Renal cortex interstitium (tissue), 11 donors: ENCODE data around the gene LRRC49. TPM values are rescaled to one million over a fixed set of nuclear protein-coding genes. Genes with fewer than 3 reads are reported as not detected.
"Not testable (repeated sequence)": the region's sequence is repeated elsewhere in the genome, so short reads cannot be mapped to it uniquely, and the experiment has no call there.

Source experiments
- DNase-seq, 11 donors: peaks; one replicate each; pipeline ENCODE4 v3.0.0-alpha.2; 2013; ENCODE audit warnings: low read depth in 9 of 11, low spot score in 4 of 11; ENCODE audit errors: extremely low read depth in 1 of 11
- polyA plus RNA-seq, 3 donors: library from polyadenylated mRNA; unstranded; fragments of 120-200 nt; gene quantifications; one replicate each; pipeline ENCODE4 v1.2.1, GENCODE V29; 2013; ENCODE audit not compliant: insufficient read length in 3 of 3

The LRRC49 gene
- polyA plus RNA-seq, 3 donors, result 14.9 to 23.4 (median 21.4) TPM

DNA sequence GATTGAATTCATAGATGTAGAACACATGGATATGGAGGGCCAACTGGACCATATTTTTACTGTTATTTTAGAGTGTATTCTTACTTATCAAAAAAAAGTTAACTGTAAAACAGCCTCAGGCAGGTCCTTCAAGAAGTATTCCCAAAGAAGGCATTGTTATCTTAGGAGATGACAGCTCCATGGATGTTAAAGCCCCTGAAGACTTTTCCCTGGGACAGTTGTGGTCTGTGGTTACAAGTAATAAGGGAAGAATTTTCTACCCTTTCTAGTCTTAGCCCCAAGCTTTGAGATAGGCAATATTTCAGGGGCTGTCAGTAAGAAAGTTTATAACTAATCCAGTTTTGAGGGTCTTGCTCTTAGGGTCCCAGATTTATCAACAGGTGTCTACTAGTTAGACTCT lies 62.5 kb downstream of the LRRC49 start:
- DNase-seq, result no peak

- no peak for DNase-seq
Observed at GRCh38 chr15:70956201-70956995, 63.8 kb downstream of the LRRC49 start.

DNA sequence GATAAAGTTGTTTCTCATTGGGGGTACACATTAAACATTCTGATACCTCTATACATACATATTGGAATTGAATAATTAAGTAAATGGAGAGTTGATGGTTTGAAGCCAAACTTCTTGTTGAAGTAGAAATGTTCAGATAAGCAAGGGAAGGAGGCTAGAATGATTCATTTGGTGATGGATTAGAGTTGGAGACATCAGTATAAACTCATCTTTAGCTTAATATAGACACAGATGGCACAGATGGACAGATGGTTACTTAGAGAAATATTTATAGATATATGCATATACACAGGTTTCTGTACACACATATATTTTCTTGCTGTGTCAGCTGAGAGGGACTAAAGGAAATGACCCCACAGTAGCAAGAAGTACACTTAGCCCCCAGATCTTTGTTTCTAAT lies 69.5 kb downstream of the LRRC49 start:
- no peak for DNase-seq

GRCh38 chr15:70963199-70963598 lies 70.6 kb downstream of the LRRC49 start:
- DNase-seq, result no peak

DNA sequence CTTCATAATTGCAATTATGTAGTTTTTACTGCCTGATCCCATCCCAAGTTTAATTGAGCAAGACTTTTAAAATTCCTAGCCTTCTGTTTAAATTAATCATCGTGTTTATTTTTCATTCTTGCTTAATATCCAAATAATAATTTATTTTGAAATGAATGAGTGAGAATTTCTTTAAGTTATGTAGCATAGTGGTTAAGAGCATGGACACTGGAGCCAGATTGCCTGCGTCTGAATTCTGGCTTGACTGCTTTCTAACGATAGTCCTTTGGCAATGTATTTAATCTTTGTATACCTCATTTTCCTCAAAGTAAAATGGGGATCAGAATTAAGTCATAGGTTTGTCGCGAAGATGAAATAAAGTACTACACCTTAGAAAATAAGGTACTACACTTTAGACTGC lies 71.4 kb downstream of the LRRC49 start:
- DNase-seq, result no peak

- DNase-seq, result no peak
Observed at GRCh38 chr15:70964686-70965085, 72.1 kb downstream of the LRRC49 start.

GRCh38 chr15:70967646-70968045 lies 75.0 kb downstream of the LRRC49 start:
- DNase-seq, result no peak

DNA sequence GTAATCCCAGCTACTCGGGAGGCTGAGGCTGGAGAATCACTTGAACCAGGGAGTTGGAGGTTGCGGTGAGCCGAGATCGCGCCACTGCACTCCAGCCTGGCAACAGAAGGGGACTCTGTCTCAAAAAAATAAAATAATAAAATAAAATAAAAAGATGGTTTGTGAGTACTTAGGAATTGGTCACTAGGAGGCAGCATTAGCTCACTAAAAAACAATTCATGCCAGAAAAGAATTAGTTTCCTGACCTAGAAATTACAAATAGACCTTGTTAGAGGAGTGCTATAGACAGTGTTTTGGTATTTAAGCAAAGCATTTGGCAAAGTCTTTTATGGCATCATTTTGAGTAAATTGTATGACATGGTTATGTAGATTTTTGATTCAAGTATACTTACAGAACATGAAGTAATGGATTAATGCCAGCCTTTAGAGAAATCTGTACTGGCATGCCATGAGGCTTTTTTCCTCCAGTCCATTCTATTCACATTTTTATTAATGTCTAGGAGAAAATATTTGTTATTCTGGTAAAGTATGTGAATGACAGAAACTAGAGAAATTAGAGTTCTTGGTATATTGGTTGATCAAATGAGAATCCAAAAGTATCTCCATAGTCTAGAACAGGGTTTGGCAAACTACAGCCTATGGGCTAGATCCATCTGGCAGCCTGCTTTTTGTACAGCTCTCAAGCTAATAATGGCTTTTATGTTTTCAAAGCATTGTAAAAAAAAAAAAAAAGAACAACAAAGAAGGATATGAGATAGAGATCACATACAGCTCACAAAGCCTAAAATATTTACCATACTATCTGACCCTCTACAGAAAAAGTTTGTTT lies 81.6 kb downstream of the LRRC49 start:
- peak in 8 of 11 donors; percentile 5 to 17 (median 10) for DNase-seq

- no peak for DNase-seq
Observed at GRCh38 chr15:70976851-70977250, 84.2 kb downstream of the LRRC49 start.

- DNase-seq, result peak in 7 of 11 donors; percentile 41 to 77 (median 47)
Observed at GRCh38 chr15:70995383-70995970, 102.9 kb downstream of the LRRC49 start.

DNA sequence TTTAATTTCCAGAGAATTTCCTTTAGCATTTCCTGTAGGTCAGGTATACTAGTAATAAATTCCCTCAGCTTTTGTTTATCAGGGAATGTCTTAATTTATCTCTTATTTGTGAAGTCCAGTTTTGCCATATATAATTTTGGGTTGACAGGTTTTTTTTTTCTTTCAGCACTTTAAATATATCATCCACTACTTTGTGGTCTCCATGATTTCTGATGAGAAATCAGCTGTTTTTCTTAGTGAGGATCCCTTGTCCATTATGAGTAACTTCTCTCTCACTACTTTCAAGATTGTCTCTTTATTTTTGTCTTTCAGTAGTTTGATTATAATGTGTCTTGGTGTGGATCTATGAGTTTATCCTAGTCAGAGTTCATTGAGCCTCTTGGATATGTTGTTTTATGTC lies 105.7 kb downstream of the LRRC49 start:
- no peak for DNase-seq

DNA sequence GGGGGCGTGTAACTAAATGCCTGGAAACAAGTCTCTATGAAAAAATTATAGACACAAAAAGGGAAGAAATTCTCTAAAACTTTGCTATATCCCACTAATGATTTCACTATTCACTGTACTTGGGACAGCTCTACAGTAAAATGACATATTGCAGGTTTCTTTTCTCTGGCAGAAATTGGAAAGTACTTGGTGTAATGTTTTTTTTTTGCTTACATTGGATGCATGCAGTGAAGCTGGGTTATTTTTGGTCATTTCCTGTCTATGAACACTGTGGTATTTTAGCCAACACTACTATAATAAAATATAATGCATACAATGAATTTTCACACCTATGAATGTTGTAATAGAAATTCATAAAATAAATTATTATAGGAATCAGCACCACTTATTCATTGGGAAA lies 109.7 kb downstream of the LRRC49 start:
- DNase-seq, result peak in 8 of 11 donors; percentile 20 to 57 (median 38)

DNA sequence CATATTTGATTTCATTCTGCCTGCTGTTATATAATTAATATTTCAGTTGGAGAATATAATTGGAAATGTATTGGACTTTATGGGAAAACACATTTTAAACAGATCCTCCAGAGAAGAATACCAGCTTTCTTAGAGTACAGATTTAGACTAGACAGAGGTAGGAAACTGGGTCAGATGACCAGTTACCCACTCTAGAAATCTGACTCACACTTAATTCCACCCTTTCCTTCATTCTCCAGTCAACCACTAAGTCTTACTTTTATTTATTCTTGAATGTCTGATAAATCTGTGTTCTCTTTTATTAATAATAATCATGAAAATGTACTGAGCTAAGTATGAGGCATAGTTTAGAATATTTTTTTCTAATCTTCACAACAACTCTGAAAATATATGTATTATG lies 110.7 kb downstream of the LRRC49 start:
- no peak for DNase-seq

GRCh38 chr15:71004506-71004905 lies 111.9 kb downstream of the LRRC49 start:
- DNase-seq, result not testable (repeated sequence)

DNA sequence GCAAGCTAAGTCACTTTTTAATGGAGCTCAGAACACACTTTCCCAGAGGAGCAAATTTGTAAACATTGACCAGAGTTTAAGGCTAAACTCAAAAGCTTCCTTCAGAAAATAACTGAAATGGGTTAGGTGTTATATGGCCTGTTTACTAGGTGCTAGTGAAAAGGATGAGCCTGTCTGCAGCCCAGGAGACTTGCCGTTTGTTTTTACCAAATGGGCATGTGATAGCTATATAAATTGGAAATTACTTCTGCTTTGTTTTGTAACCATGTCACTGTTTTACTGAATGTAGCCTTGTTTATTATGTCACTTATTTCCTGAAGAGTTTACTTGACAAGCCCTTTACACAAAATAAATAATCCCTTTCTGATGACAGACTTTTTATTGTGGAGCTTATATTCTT lies 113.3 kb downstream of the LRRC49 start:
- DNase-seq, result no peak

DNA sequence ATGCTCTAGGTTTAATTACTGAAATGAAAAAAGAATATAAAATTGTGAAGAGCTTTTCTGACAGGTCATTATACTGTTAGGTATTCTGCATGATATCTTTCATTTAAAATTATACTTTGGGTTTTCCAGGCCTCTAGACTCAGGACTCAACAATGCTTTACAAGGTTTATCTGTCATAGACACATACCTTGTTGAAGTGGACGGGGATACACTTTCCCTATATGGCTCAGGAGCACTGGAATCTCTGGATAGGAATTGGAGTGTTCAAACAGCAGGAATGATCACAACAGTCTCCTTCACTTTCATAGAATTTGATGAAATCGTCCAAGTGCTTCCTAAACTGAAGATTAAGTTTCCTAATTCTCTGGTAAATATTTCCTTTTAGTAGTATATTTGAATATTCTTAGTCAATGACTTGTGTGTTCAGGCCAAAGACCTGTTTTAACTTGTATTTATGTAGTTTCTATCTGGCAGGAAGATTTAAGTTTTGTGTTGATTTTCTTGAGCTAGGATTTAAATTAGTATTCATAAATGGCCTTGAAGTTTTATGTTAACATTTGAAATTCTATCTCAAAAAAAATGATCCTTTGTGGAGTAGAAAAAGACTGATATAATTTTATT lies 115.7 kb downstream of the LRRC49 start:
- no peak for DNase-seq

DNA sequence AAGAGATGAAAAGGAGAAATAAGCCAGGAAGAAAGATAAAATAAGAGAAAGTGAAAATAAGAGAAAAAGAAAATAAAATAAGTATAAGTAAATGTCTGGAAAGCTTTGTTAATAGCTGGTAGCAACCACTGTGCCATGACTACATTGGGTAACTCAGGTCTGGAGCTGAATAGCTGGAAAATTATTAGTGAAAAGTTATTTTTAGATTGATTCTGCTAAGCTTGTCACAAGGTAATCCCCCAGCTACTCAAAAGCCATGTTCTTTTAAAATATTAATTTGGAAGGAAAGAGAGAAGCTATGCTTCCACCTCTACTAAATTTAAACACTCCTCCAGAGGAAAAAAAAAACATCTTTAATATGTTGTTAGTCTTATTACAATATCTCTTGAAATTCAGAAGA lies 117.8 kb downstream of the LRRC49 start:
- no peak for DNase-seq

DNA sequence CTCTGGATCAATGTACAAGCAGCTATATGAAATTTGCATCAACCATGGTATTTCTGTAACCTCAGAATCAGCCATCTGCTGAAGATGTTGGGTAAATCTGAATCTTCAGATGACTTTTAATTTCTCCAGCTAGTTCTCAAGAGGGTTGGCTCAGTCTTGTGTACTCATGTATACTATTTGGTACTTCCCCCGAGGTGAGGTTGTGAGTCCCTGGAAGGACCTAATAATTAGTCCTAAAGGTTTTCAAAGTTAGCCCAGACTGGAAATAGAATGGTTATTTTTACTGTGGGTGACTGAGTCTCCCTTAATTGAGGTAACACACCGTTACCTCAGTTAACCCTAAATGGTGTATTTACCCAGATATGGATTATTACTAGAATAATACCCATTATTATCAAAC lies 118.4 kb downstream of the LRRC49 start:
- no peak for DNase-seq

DNA sequence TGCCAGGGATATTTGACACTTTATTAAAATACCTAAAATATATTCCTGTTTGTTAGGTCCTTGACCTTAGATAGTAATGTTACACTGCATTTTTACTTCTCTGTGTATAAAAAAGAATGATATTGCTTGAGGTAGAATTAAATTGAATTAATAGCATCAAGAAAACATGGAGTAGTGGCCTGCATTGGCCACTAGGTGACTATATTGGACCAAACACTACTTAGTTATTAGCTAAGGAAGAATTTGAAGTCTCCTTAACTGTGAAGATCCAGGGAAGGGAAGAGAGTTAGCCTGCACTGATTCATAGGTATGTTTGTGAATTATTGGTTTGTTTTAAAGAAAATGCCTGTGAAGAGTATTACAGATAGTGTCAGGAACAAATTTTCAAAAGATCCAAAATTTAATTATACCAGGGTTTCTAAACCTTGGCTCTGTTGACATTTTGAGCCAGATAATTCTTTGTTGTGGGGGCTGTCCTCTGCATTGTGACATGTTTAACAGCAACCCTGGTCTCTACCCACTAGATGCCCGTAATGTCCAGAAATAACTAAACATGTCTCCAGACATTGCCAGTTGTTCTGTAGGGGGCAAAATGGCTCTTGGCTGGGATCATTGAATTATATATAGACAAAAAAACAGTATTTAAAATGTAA lies 119.0 kb downstream of the LRRC49 start:
- peak in 5 of 11 donors; percentile 4 to 37 (median 20) for DNase-seq
